GM21447 (cell line): ENCODE results near the gene ZEB1.
"Not testable (repeated sequence)": the region's sequence is repeated elsewhere in the genome, so short reads cannot be mapped to it uniquely, and the experiment has no call there.

Source experiments
- ATAC-seq: cut with Tn5 transposase; IDR thresholded peaks from one replicate; pipeline ENCODE4 v1.9.1; 2021; ENCODE audit not compliant: unreplicated experiment

ZEB1 gene

DNA sequence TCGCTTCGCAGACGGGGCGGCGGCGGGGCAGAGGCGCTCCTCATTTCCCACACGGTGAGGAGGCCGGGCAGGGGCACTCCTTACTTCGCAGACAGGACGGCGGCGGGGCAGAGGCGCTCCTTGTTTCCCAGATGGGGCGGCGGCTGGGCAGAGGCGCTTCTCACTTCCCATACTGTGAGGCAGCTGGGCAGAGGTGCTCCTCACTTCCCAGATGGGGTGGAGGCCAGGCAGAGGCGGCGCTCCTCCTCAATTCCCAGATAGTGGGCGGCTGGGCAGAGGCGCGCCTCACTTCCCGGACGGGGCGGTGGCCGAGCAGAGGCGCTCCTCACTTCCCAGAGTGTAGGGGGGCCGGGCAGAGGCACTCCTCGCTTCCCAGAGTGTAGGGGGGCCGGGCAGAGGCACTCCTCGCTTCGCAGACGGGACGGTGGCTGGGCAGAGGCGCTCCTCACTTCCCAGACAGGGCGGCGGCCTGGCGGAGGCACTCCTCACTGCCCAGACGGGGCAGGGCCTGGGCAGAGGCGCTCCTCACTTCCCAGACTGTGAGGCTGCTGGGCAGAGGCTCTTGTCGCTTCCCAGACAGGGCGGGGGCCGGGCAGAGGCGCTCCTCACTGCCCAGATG, 43.1 kb downstream of the ZEB1 start:
- ATAC-seq: no peak

DNA sequence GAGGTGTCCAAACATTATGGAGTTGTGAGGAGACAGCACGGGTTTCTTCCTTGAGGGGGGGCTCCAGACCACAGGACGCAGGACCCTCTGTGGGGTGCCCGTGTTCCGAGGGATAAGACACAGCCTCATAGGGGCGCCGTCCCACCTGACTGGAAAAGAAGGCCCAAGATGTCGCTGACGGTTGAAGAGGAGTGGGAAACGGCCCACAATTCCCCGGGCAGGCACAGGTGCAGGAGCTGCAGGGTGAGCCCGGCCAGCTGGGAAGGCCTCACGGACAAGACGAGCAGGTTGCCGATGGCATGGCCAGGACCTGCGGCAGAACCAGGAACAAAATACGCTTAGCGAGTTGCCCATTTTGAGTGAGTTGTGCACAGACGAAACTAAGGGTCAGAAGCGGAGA, 44.7 kb downstream of the ZEB1 start:
- ATAC-seq: not testable (repeated sequence)

GRCh38 chr10:31364238-31364637, 45.2 kb downstream of the ZEB1 start:
- ATAC-seq: not testable (repeated sequence)

GRCh38 chr10:31366703-31367102, 47.7 kb downstream of the ZEB1 start:
- no peak for ATAC-seq

DNA sequence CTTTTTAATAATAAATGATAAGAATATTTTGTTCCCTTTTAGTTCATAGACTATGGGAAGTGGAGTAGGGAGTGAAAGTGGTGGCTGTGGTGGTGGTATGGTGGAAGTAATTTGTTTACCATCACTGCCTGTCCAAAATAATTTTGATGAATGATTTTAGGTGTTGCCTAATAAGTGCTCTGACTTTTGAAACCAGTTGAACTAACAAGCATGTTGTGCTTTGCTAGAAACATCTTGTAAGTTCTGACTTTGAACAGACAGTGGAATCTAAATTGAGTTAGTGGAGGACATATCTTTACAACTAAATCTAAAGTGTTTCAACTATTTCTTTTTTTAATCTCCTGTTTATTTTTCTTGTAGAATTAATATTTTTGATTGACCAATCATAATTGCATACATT, 49.7 kb downstream of the ZEB1 start:
- no peak for ATAC-seq

GRCh38 chr10:31372439-31372838, 53.4 kb downstream of the ZEB1 start:
- no peak for ATAC-seq

GRCh38 chr10:31374146-31374696, 55.2 kb downstream of the ZEB1 start:
- no peak for ATAC-seq

DNA sequence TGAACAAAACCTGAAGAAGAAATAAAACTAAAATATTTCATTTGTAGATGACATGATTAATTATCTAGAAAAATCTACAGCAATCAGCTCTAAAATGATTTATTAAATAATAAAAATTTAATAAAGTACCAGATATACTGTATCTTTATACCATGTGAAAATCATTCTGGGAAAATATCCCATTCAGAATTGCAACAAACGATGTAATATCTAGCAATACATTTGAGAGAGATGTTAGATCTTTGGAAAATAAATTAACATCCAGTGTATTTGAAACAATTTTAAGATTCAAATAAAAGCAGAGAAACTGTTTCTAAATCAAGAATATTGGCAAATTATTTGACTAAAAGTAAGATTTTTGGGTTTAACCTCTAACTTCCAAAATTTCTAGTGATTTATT, 62.2 kb downstream of the ZEB1 start:
- ATAC-seq: no peak

DNA sequence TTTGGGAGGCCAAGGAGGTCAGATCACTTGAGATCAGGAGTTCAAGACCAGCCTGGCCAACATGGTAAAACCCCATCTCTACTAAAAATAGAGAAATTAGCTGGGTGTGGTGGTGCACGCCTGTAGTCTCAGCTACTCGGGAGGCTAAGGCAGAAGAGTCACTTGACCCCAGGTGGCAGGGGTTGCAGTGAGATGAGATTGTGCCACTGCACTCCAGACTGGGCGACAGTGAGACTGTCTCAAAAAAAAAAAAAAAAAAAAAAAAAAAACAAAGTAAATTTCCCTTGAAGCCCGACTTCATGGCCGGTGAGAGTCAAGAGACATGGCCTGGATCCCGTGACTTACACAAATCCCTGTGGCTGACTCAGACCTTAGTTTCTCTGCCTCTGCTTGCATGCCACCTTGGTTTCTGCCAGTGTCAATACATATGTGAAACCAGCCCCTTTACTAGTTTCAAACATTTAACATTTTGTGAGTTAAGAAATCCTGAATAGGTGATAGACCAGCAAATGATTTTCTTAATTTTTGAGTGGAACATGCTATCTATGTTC, 62.8 kb downstream of the ZEB1 start:
- ATAC-seq: no peak

GRCh38 chr10:31383810-31384588, 65.0 kb downstream of the ZEB1 start:
- ATAC-seq: peak; percentile 98

- no peak for ATAC-seq
Measured at GRCh38 chr10:31384589-31384949, 65.6 kb downstream of the ZEB1 start.

DNA sequence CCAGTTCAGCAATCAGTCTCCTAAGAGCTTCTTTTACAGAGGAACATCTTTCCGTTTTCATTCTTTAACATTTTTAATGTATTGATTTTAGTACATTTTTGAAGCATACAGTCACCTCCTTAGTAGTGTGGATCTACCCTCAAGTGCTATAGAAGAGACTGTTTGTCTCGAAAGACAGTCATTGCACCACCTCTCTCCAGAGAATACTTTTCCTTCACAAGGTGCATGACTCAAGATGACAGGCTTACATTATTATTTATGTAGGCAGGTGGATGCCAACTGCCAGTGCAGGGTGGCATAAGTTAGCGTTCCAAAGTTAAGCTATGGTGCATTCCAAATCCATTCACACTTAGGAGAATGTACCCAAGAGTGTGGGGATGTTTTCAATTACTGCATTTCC, 71.8 kb downstream of the ZEB1 start:
- ATAC-seq: no peak

- no peak for ATAC-seq
Measured at GRCh38 chr10:31393844-31394243, 74.8 kb downstream of the ZEB1 start.

GRCh38 chr10:31395695-31396094, 76.7 kb downstream of the ZEB1 start:
- no peak for ATAC-seq

DNA sequence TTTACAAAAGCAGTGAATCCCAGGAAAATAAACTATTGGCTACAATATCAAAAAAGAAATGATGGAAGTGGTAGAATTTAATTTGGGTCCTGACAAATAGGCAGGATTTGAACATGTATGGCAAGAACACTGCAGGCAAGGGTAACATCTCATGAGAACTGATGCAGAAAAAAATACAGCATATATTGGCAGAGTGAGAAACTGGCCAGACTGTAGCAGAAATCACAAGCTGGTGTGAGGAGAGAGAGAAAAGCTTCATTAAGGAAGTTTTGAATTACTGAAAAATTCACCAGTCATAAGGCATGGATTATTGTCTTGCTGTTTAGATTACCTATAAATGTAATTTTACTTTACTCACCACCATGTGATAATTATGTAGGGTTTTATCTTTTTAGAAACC, 77.4 kb downstream of the ZEB1 start:
- no peak for ATAC-seq

GRCh38 chr10:31397852-31398251, 78.8 kb downstream of the ZEB1 start:
- ATAC-seq: no peak

GRCh38 chr10:31399171-31399570, 80.2 kb downstream of the ZEB1 start:
- ATAC-seq: no peak

- ATAC-seq: no peak
Measured at GRCh38 chr10:31399631-31400030, 80.6 kb downstream of the ZEB1 start.

DNA sequence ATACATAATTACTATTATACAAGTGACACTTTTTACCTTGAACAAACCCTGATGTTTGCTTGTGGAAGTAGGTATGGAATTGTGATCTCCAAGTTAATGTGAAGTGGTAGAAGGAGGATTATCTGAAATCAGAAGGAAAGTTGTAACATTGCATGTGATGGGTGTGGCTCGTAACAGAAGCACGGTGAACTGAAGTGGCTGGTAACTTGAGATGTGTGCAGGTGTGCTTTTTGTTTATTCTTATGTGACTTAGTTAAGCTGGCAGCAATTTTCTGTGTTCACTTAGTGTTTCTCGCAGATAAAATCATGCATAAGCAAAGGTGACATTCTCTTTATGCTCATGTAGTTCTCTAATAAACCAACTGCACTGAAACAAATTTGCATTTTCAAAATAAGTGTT, 82.3 kb downstream of the ZEB1 start:
- ATAC-seq: no peak

- no peak for ATAC-seq
Measured at GRCh38 chr10:31404640-31405039, 85.6 kb downstream of the ZEB1 start.

DNA sequence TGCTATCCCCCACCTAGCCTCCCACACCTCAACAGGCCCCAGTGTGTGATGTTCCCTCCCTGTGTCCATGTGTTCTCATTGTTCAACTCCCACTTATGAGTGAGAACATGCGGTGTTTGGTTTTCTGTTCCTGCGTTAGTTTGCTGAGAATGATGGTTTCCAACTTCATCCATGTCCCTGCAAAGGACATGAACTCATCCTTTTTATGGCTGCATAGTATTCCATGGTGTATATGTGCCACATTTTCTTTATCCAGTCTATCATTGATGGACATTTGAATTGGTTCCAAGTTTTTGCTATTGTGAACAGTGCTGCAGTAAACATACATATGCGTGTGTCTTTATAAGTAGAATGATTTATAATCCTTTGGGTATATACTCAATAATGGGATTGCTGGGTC, 86.8 kb downstream of the ZEB1 start:
- ATAC-seq: not testable (repeated sequence)

DNA sequence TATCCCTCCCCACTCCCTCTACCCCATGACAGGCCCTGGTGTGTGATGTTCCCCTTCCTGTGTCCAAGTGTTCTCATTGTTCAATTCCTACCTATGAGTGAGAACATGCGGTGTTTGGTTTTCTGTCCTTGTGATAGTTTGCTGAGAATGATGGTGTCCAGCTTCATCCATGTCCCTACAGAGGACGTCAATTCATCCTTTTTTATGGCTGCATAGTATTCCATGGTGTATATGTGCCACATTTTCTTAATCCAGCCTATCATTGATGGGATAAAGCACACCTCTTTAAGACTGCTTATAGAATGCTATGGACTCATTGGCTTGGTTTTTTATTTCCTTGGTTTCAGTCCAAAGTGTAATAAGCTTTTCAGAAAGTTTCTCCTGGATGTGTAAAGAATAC, 93.4 kb downstream of the ZEB1 start:
- not testable (repeated sequence) for ATAC-seq
